A549 (cell line): ENCODE results near the gene CLSTN1. TPM values are rescaled to one million over a fixed set of nuclear protein-coding genes. Genes with fewer than 3 reads are reported as not detected.
A peak's percentile ranks its signal among the peaks of the same experiment; 100 is the strongest.

Experiments
- ATAC-seq, 2 experiments: fragments of 200-7000 bp in 1 of 2; fragments of >200 bp in 1 of 2; cut with Nextera tagmentation in 1 of 2; cut with Tn5 transposase in 1 of 2; 3 replicates each; pipeline versions ENCODE4 v1.8.0 to v1.9.1; 2018 to 2020; ENCODE audit warnings: mild to moderate bottlenecking in 1 of 2, moderate library complexity in 1 of 2
- CTCF ChIA-PET: fragments of 300-600 bp; sonication (Branson Sonifier 250); formaldehyde crosslinking; extraction: SDS; loops from one replicate; lab custom pipeline; 2021; ENCODE audit warnings: antibody characterized with exemption, inconsistent platforms; lab: Yijun Ruan, JAX
- POLR2A ChIA-PET: fragments of 350-600 bp; formaldehyde crosslinking; extraction: SDS; loops from one replicate; lab custom pipeline; 2021; ENCODE audit warnings: antibody characterized with exemption, inconsistent platforms; lab: Yijun Ruan, JAX
- DNase-seq, 2 experiments: peaks; one replicate each; pipeline versions ENCODE4 v3.0.0 to v3.0.0-alpha.2; 2011 to 2016; ENCODE audit warnings: low read depth in 1 of 2, low spot score in 1 of 2
- FAIRE-seq: peaks from 2 replicates; lab custom pipeline; 2011; peaks lifted over from hg19 to GRCh38; lab: Jason Lieb, UNC
- H3K27ac ChIP-seq, 2 experiments: fragments of >200 bp; sonication (Bioruptor Twin); formaldehyde crosslinking; 3 replicates each; pipeline ENCODE4 v1.5.1; 2016 to 2017
- H3K4me1 ChIP-seq: fragments of >200 bp; sonication (Bioruptor Twin); formaldehyde crosslinking; 3 replicates; pipeline ENCODE4 v1.6.1; 2016
- H3K4me2 ChIP-seq: fragments of >200 bp; sonication (Bioruptor Twin); formaldehyde crosslinking; 3 replicates; pipeline ENCODE4 v1.6.1; 2016
- H3K4me3 ChIP-seq: fragments of >200 bp; sonication (Bioruptor Twin); formaldehyde crosslinking; 3 replicates; pipeline ENCODE4 v1.5.1; 2016
- H3K9me3 ChIP-seq: fragments of >200 bp; sonication (Bioruptor Twin); formaldehyde crosslinking; 3 replicates; pipeline ENCODE4 v1.6.1; 2016
- EHF ChIP-seq: fragments of 250-450 bp; sonication (Bioruptor Pico); IDR thresholded peaks from 2 replicates; pipeline ENCODE4 v1.5.0; 2020; ENCODE audit warnings: mild to moderate bottlenecking
- EHMT2 ChIP-seq: fragments of 200-600 bp; sonication (generic); IDR thresholded peaks from 2 replicates; pipeline ENCODE4 v1.6.1; 2016; ENCODE audit warnings: antibody characterized with exemption, low read depth, mild to moderate bottlenecking, moderate library complexity
- ELK1 ChIP-seq: fragments of 150-350 bp; IDR thresholded peaks from 2 replicates; pipeline ENCODE4 v1.6.1; 2014; ENCODE audit warnings: low read depth, mild to moderate bottlenecking, low read length
- EP300 ChIP-seq, 2 experiments: fragments of >200 bp; sonication (Bioruptor Twin); formaldehyde crosslinking; IDR thresholded peaks; 2 replicates in 1 of 2; 3 replicates in 1 of 2; pipeline ENCODE4 v1.6.1; 2016 to 2017
- FOSL2 ChIP-seq, 2 experiments: fragments of 450-650 bp in 1 of 2; fragments of >200 bp in 1 of 2; sonication (Bioruptor Twin) in 1 of 2; formaldehyde crosslinking; IDR thresholded peaks; 2 replicates each; pipeline versions ENCODE4 v1.5.0 to v1.6.1; 2016 to 2020; ENCODE audit warnings: mild to moderate bottlenecking in 1 of 2, moderate library complexity in 1 of 2
- HOXA7 ChIP-seq: fragments of 250-450 bp; sonication (Bioruptor Pico); IDR thresholded peaks from 2 replicates; pipeline ENCODE4 v1.5.0; 2020; ENCODE audit warnings: mild to moderate bottlenecking, moderate library complexity
- HOXB13 ChIP-seq: fragments of 250-450 bp; sonication (Bioruptor Pico); IDR thresholded peaks from 2 replicates; pipeline ENCODE4 v1.5.0; 2020; ENCODE audit warnings: low read depth, mild to moderate bottlenecking, moderate library complexity
- MAFK ChIP-seq: fragments of 450-650 bp; IDR thresholded peaks from 2 replicates; pipeline ENCODE4 v1.6.1; 2014; ENCODE audit not compliant: partially characterized antibody
- MAX ChIP-seq: IDR thresholded peaks from 2 replicates; pipeline ENCODE4 v1.6.1; 2012
- MAZ ChIP-seq: fragments of 150-350 bp; IDR thresholded peaks from 2 replicates; pipeline ENCODE4 v1.6.1; 2014; ENCODE audit warnings: antibody characterized with exemption, low read depth, low read length, borderline replicate concordance
- PBX3 ChIP-seq: IDR thresholded peaks from 2 replicates; pipeline ENCODE4 v1.6.1; 2012
- PHF8 ChIP-seq: fragments of 200-600 bp; sonication (generic); IDR thresholded peaks from 2 replicates; pipeline ENCODE4 v1.6.1; 2016; ENCODE audit warnings: low read depth, mild to moderate bottlenecking, antibody characterized with exemption, moderate library complexity, borderline replicate concordance
- POLR2AphosphoS2 ChIP-seq: conservative IDR thresholded peaks from 2 replicates; pipeline ENCODE4 v1.6.1; 2012; ENCODE audit warnings: low read length, improper control_type of control experiment, inconsistent platforms
- RCOR1 ChIP-seq: fragments of 150-350 bp; IDR thresholded peaks from 2 replicates; pipeline ENCODE4 v1.6.1; 2014; ENCODE audit warnings: antibody characterized with exemption, low read length, low read depth
- RNF2 ChIP-seq: fragments of 200-600 bp; sonication (generic); IDR thresholded peaks from 2 replicates; pipeline ENCODE4 v1.6.1; 2016; ENCODE audit warnings: low read depth, mild to moderate bottlenecking, antibody characterized with exemption, moderate library complexity, borderline replicate concordance
- ZFP36 ChIP-seq: fragments of 450-650 bp; IDR thresholded peaks from 2 replicates; pipeline ENCODE4 v1.6.1; 2014; ENCODE audit warnings: borderline replicate concordance; ENCODE audit not compliant: partially characterized antibody
- WGBS: methylation state at CpG from one replicate; pipeline ENCODE4 v1.1.6; 2017; ENCODE audit errors: missing lambda C conversion rate; 5-methylcytosine and 5-hydroxymethylcytosine counted together
- polyA plus RNA-seq, 4 experiments: library from polyadenylated mRNA; depleted of rRNA in 3 of 4; stranded (reverse); fragments of >200 nt; fragmentation: RNase III in 1 of 4; extraction: RNeasy Plus Mini Kit Qiagen cat#74134 plus additional on column Dnase treatment in 1 of 4; gene quantifications; 2 replicates in 3 of 4; 3 replicates in 1 of 4; pipeline ENCODE4 v1.2.3, GENCODE V29; 2011 to 2017

The CLSTN1 gene
- polyA plus RNA-seq, 2 of the 4 experiments (the other 2 are of a cell fraction): 27.3 to 56.1 TPM

GRCh38 chr1:9703681-9704080 is 120.1 kb downstream of the CLSTN1 start:
- WGBS: 89% methylated on average over 3 of the region's 3 CpGs
- POLR2A ChIA-PET: interaction anchor here (0.6 kb wide), 1 partner anchor 295 kb away, joined by 3 read pairs; no protein-coding TSS in a partner anchor
- CTCF ChIA-PET: interaction anchor here (1.4 to 3.5 kb wide), 5 partner anchors 12 to 76 kb away, joined by 3 to 15 read pairs (median 11); no protein-coding TSS in a partner anchor
- Histone ChIP-seq H3K9me3 (no peaks in the 10 kb centered on the region), H3K27ac (no peak overlapping the region), H3K4me2 (no peak overlapping the region), H3K4me3 (no peak overlapping the region), H3K4me1 (peaks cover 19% of the 10 kb centered on the region)
- ATAC-seq: no peak
- FAIRE-seq: no peak
- no peak for DNase-seq
- TF ChIP-seq EHMT2 (no peak), POLR2AphosphoS2 (no peak), ZFP36 (no peak), MAFK (no peak), HOXB13 (no peak)

- ChIA-PET POLR2A (no interaction called here), CTCF (interaction anchor here (1.0 to 3.5 kb wide), 7 partner anchors 11 to 171 kb away, joined by 3 to 15 read pairs (median 8); no protein-coding TSS in a partner anchor)
- Histone ChIP-seq H3K4me3 (no peak overlapping the region), H3K9me3 (no peaks in the 10 kb centered on the region), H3K4me1 (peaks cover 19% of the 10 kb centered on the region), H3K27ac (no peak overlapping the region), H3K4me2 (no peak overlapping the region)
- no peak for DNase-seq
- no peak for TF ChIP-seq EP300 (IDR thresholded peaks at IDR 0.05)
- TF ChIP-seq ELK1: no peak
- no peak for TF ChIP-seq HOXA7
- no peak for TF ChIP-seq EHF (CRISPR knock-in tag)
- no peak for TF ChIP-seq ZFP36
- no peak for TF ChIP-seq PHF8
- no peak for TF ChIP-seq RNF2
- no peak for TF ChIP-seq MAZ
- ATAC-seq: no peak
- 89% methylated on average over 5 of the region's 5 CpGs for WGBS
- FAIRE-seq: no peak
Measured at GRCh38 chr1:9703165-9703509, 120.6 kb downstream of the CLSTN1 start.

- WGBS: 77% methylated on average over 4 of the region's 4 CpGs
- H3K4me2 ChIP-seq: no peak overlapping the region
- peaks cover 19% of the 10 kb centered on the region for H3K4me1 ChIP-seq
- H3K27ac ChIP-seq: no peak overlapping the region
- H3K9me3 ChIP-seq: no peaks in the 10 kb centered on the region
- TF ChIP-seq RCOR1: no peak
- TF ChIP-seq FOSL2 (IDR thresholded peaks at IDR 0.05): no peak
- no peak for TF ChIP-seq FOSL2 (CRISPR knock-in tag; IDR thresholded peaks at IDR 0.05)
- no peak for DNase-seq
- CTCF ChIA-PET: interaction anchor here (0.6 to 2.4 kb wide), 10 partner anchors 14 to 168 kb away, joined by 3 to 15 read pairs (median 3); no protein-coding TSS in a partner anchor
- H3K4me3 ChIP-seq: no peak overlapping the region
- POLR2A ChIA-PET: no interaction called here
- FAIRE-seq: no peak
- ATAC-seq: no peak
Measured at GRCh38 chr1:9701665-9702064, 122.1 kb downstream of the CLSTN1 start.

- ATAC-seq (peak; percentile 91 to 95), DNase-seq (peak; percentile 53 to 64), FAIRE-seq (no peak)
- Histone ChIP-seq H3K4me3 (no peak overlapping the region), H3K4me2 (peak overlapping the region; percentile 60), H3K27ac (peak overlapping the region; percentile 56 to 70; a peak in 4 of 6 replicates), H3K4me1 (peaks cover 19% of the 10 kb centered on the region), H3K9me3 (no peaks in the 10 kb centered on the region)
- TF ChIP-seq MAX (0 out of 2 replicates have a peak, but pooled peaks have one; percentile 9), MAFK (peak; percentile 30), ZFP36 (no peak), PBX3 (no peak), FOSL2 (IDR thresholded peaks at IDR 0.05) (no peak), FOSL2 (CRISPR knock-in tag; IDR thresholded peaks at IDR 0.05) (peak; percentile 52)
- POLR2A ChIA-PET: interaction anchor here (0.6 kb wide), 2 partner anchors 14 to 91 kb away, joined by 3 to 4 read pairs; no protein-coding TSS in a partner anchor
- 20% methylated on average over 12 of the region's 12 CpGs for WGBS
- CTCF ChIA-PET: interaction anchor here (0.9 to 1.5 kb wide), 2 partner anchors 21 to 172 kb away, joined by 4 to 6 read pairs; no protein-coding TSS in a partner anchor
Measured at GRCh38 chr1:9700340-9700739, 123.4 kb downstream of the CLSTN1 start.
